ENCODE data around the gene UBTFL1.
"Not testable (repeated sequence)": the region's sequence is repeated elsewhere in the genome, so short reads cannot be mapped to it uniquely, and the experiment has no call there.

UBTFL1 gene

GRCh38 chr11:90085650-90086049, at the start of gene UBTFL1:
UBTFL1 (plus strand) TSS chr11:90085950; CDS start chr11:90085950, 0 bp downstream.
- DNase-seq (ENCODE audit: low read depth in 2 of 2): not testable (repeated sequence)

GRCh38 chr11:90051591-90052209, 34.0 kb upstream of the UBTFL1 start:
- DNase-seq (ENCODE audit: low read depth in 2 of 2): not testable (repeated sequence)

GRCh38 chr11:90052311-90052710, 33.4 kb upstream of the UBTFL1 start:
- DNase-seq (ENCODE audit: low read depth in 2 of 2): not testable (repeated sequence)

GRCh38 chr11:90053545-90053944, 32.2 kb upstream of the UBTFL1 start:
- not testable (repeated sequence) for DNase-seq (ENCODE audit: low read depth in 2 of 2)

- DNase-seq (ENCODE audit: low read depth in 2 of 2): not testable (repeated sequence)
Measured at GRCh38 chr11:90088731-90089130, 3.0 kb downstream of the UBTFL1 start.

GRCh38 chr11:90095230-90095924, 9.6 kb downstream of the UBTFL1 start:
- not testable (repeated sequence) for DNase-seq (ENCODE audit: low read depth in 2 of 2)

- not testable (repeated sequence) for DNase-seq (ENCODE audit: low read depth in 2 of 2)
Measured at GRCh38 chr11:90098261-90098660, 12.5 kb downstream of the UBTFL1 start.

- no peak for DNase-seq (ENCODE audit: low read depth in 2 of 2)
Measured at GRCh38 chr11:90100431-90100830, 14.7 kb downstream of the UBTFL1 start.

GRCh38 chr11:90113541-90113940, 27.8 kb downstream of the UBTFL1 start:
- DNase-seq (ENCODE audit: low read depth in 2 of 2): no peak

GRCh38 chr11:90120191-90120590, 34.4 kb downstream of the UBTFL1 start:
- DNase-seq (ENCODE audit: low read depth in 2 of 2): no peak

GRCh38 chr11:90124371-90124770, 38.6 kb downstream of the UBTFL1 start:
- DNase-seq (ENCODE audit: low read depth in 2 of 2): no peak

GRCh38 chr11:90124946-90125345, 39.2 kb downstream of the UBTFL1 start:
- DNase-seq (ENCODE audit: low read depth in 2 of 2): no peak

- DNase-seq (ENCODE audit: low read depth in 2 of 2): no peak
Measured at GRCh38 chr11:90133560-90134477, 48.1 kb downstream of the UBTFL1 start.

- no peak for DNase-seq (ENCODE audit: low read depth in 2 of 2)
Measured at GRCh38 chr11:90134478-90135003, 48.8 kb downstream of the UBTFL1 start, which contains the start of gene NAALAD2. NAALAD2 (plus strand) TSS chr11:90134663; CDS start chr11:90134759, 96 bp downstream.

- no peak for DNase-seq (ENCODE audit: low read depth in 2 of 2)
Measured at GRCh38 chr11:90135016-90135415, 49.3 kb downstream of the UBTFL1 start.

Measured in stimulated activated CD8-positive, alpha-beta memory T cell treated with anti-CD3 and anti-CD28 coated beads, Interleukin-15, amount 100 ng/mL, for 4 hours (primary cell).